Activated CD8-positive, alpha-beta memory T cell treated with anti-CD3 and anti-CD28 coated beads for 1 hour (primary cell): ENCODE results near the gene RASA3.
A peak's percentile ranks its signal among the peaks of the same experiment; 100 is the strongest.

Source experiments
- DNase-seq, 2 donors: peaks; one replicate each; pipeline ENCODE4 v3.0.0-alpha.2; 2020; ENCODE audit warnings: low read depth in 1 of 2; ENCODE audit errors: extremely low read depth in 1 of 2

The RASA3 gene

GRCh38 chr13:113943821-113944565 lies 188.4 kb downstream of the RASA3 start:
- no peak for DNase-seq

- DNase-seq: no peak
Measured at GRCh38 chr13:113942591-113943103, 189.8 kb downstream of the RASA3 start.

- DNase-seq: no peak
Measured at GRCh38 chr13:113941571-113942191, 190.7 kb downstream of the RASA3 start.

GRCh38 chr13:113939944-113940297 lies 192.5 kb downstream of the RASA3 start:
- DNase-seq: no peak

GRCh38 chr13:113939129-113939943 lies 193.1 kb downstream of the RASA3 start:
- DNase-seq: no peak

GRCh38 chr13:113938716-113939115 lies 193.7 kb downstream of the RASA3 start:
- no peak for DNase-seq

- DNase-seq: no peak
Measured at GRCh38 chr13:113938246-113938645, 194.2 kb downstream of the RASA3 start.

GRCh38 chr13:113937527-113938180 lies 194.8 kb downstream of the RASA3 start:
- DNase-seq: no peak

- DNase-seq: no peak
Measured at GRCh38 chr13:113937073-113937472, 195.3 kb downstream of the RASA3 start.

GRCh38 chr13:113936166-113936965 lies 196.1 kb downstream of the RASA3 start:
- DNase-seq: no peak

- DNase-seq: no peak
Measured at GRCh38 chr13:113935001-113935844, 197.2 kb downstream of the RASA3 start.

- no peak for DNase-seq
Measured at GRCh38 chr13:113934576-113934975, 197.8 kb downstream of the RASA3 start.

- DNase-seq: no peak
Measured at GRCh38 chr13:113933901-113934300, 198.5 kb downstream of the RASA3 start.

GRCh38 chr13:113931841-113932459 lies 200.5 kb downstream of the RASA3 start:
- no peak for DNase-seq

- DNase-seq: peak in 1 of 2 donors; percentile 38
Measured at GRCh38 chr13:113930671-113931637, 201.5 kb downstream of the RASA3 start.

- DNase-seq: no peak
Measured at GRCh38 chr13:113929628-113930615, 202.5 kb downstream of the RASA3 start.
